Thoracic aorta (tissue), 2 donors: ENCODE data around the gene NRXN3. TPM values are rescaled to one million over a fixed set of nuclear protein-coding genes. Genes with fewer than 3 reads are reported as not detected.

Source experiments
- ATAC-seq: fragments of 150-250 bp; one replicate; pipeline ENCODE4 v1.8.0; 2017; ENCODE audit warnings: low read depth; ENCODE audit not compliant: insufficient number of reproducible peaks, low FRiP score
- DNase-seq: peaks from one replicate; pipeline ENCODE4 v3.0.0-alpha.2; 2020; ENCODE audit warnings: low spot score
- H3K27ac ChIP-seq, 2 donors: fragments of 200-600 bp; sonication (generic); 1 replicate in 1 of 2; 2 replicates in 1 of 2; pipeline ENCODE4 v1.5.1; 2016; ENCODE audit warnings: mild to moderate bottlenecking in 2 of 2, moderate library complexity in 2 of 2
- H3K27me3 ChIP-seq: fragments of 200-600 bp; sonication (generic); replicated peaks from 2 replicates; pipeline ENCODE4 v1.6.0; 2016; ENCODE audit warnings: mild to moderate bottlenecking; ENCODE audit not compliant: insufficient read depth
- H3K36me3 ChIP-seq: fragments of 200-600 bp; sonication (generic); one replicate; pipeline ENCODE4 v1.5.1; 2016
- H3K4me1 ChIP-seq, 2 donors: fragments of 200-600 bp; sonication (generic); 1 replicate in 1 of 2; 2 replicates in 1 of 2; pipeline versions ENCODE4 v1.5.1 to v1.6.0; 2016; ENCODE audit warnings: low read depth in 2 of 2, mild to moderate bottlenecking in 1 of 2; ENCODE audit not compliant: control insufficient read depth in 1 of 2
- H3K4me3 ChIP-seq: fragments of 200-600 bp; sonication (generic); 2 replicates; pipeline ENCODE4 v1.5.1; 2016; ENCODE audit warnings: mild to moderate bottlenecking
- H3K9me3 ChIP-seq: fragments of 200-600 bp; sonication (generic); 2 replicates; pipeline ENCODE4 v1.5.1; 2016
- total RNA-seq, 2 donors: library from RNA; depleted of rRNA; stranded (reverse); fragments of >200 nt; gene quantifications; one replicate each; pipeline versions ENCODE4 v1.1.0 to v1.2.3, GENCODE V29; 2016
- TF ChIP-seq, protein P1 (sequence below): fragments of 200-600 bp; sonication (generic); IDR thresholded peaks from one replicate; pipeline ENCODE4 v1.5.1; 2019; ENCODE audit warnings: antibody characterized with exemption

Gene NRXN3
- total RNA-seq, 2 donors from 2014 or later: 5.6 to 33.3 TPM

DNA sequence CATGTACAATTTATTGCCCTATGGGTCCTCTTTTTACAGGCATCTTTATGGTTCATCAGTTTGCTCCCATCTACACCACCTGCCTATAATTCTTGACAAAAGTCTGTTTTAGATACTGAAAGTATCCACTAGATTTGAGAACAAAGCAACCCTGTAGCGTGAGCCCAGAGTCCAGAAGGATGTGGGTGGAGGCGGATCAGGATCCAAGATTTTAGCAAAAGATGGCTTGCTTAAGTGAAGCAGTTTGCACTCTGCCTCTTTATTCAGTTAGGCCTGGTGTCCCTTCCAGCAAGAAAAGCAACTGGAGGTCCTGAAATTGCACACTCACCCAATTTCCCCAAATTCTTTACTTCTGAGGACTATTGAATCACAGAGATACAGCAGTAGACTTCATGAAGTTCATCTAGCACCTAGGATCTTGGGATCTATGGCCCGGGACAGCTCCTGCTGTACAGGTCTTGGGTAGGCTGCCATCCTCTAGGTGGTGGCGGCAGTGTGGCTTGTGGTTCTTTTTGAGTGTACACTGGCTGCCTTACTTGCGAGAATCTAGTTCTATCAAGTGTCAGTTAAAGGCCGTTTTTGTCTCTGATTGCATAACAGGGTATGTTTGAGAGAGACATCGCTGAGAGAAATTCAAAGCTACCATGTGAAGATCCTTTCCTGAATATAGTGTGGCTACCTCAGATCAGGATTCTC lies 873.2 kb downstream of the NRXN3 start:
- H3K9me3 ChIP-seq: peaks cover 9% of the 10 kb centered on the region
- TF ChIP-seq, protein P1, sequence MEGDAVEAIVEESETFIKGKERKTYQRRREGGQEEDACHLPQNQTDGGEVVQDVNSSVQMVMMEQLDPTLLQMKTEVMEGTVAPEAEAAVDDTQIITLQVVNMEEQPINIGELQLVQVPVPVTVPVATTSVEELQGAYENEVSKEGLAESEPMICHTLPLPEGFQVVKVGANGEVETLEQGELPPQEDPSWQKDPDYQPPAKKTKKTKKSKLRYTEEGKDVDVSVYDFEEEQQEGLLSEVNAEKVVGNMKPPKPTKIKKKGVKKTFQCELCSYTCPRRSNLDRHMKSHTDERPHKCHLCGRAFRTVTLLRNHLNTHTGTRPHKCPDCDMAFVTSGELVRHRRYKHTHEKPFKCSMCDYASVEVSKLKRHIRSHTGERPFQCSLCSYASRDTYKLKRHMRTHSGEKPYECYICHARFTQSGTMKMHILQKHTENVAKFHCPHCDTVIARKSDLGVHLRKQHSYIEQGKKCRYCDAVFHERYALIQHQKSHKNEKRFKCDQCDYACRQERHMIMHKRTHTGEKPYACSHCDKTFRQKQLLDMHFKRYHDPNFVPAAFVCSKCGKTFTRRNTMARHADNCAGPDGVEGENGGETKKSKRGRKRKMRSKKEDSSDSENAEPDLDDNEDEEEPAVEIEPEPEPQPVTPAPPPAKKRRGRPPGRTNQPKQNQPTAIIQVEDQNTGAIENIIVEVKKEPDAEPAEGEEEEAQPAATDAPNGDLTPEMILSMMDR: no peak
- no peak overlapping the region for H3K27ac ChIP-seq
- no peaks in the 10 kb centered on the region for H3K36me3 ChIP-seq
- no peaks in the 10 kb centered on the region for H3K4me1 ChIP-seq
- no peak for ATAC-seq
- no peaks in the 10 kb centered on the region for H3K27me3 ChIP-seq
- H3K4me3 ChIP-seq: no peak overlapping the region
- no peak for DNase-seq

DNA sequence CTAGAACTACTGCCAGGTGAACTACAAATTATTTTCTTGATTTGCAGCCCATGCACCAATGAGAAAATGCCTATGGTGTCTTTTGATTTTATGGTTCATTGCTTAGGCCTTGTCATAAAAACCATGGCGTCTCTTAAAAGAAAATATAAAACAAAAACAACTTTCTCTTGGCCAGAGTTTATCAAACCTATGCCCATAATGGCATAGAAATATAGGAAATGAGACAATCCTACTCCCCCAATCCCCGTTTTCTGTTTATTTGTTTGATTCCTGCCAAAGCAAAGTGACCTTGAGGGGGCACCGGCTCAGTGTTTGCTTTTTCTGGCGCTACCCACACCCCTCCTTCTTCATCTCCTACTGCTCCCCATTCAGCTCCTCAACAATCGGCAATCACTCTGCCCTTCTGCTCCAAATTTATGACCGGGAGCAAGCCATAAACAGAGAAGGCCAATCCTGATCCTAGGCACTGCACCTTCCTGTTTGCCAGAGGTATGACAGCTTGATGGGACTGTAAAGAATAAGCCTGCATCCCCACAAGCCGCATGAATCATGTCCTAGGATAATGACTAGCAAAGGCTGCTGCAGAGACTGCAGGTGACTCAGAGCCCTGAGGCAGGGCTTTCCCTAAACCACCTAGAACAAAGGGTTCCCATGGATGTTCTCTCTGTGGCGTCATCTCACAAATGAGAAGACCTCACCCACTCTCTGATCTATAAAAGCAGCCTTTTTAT lies 874.9 kb downstream of the NRXN3 start:
- Histone ChIP-seq H3K27me3 (no peaks in the 10 kb centered on the region), H3K27ac (no peak overlapping the region), H3K4me1 (no peaks in the 10 kb centered on the region), H3K9me3 (peaks cover 9% of the 10 kb centered on the region), H3K36me3 (no peaks in the 10 kb centered on the region), H3K4me3 (no peak overlapping the region)
- TF ChIP-seq, protein P1: no peak
- ATAC-seq: no peak
- DNase-seq: no peak

DNA sequence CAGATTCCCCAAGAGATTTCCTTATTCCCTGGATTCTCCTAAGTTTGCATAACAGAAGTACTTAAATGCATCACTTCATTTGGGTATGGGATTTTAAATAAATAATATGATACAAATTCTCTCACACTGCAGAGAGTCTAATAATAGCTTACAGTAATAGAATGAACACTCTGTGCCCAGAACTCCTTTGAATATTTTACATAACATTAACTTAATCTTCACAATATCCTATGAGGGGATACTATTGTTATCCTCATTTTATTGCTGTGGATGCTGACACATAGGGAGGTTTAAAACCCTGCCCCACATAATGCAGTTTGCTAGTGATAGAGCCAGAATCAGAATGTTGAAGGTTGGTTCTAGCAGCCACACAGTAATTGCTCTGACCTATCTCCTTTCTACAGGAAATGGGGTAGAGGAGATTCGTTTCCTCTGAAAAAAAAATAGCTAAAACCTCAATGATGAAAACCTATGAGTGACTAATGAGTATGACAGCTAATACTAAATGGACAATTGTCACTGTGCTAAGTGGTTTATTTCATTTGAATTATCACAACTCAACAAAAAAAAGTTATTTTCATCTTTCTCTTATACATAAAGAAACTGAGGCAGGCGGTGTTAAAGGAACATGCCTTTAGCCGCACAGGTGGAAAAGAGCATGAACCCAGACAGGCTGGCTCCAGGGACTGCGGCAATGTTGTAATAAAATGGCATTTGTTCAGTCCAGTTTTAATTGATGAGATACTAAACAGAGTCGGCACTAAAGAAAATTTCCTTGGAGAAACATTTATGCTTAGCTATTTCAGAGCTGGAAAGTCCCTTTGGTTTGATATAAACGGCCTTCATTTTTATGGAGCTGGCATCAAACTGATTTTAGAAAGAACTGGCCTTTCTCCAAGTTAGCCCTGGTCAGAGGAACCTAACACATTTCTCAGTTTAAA lies 880.9 kb downstream of the NRXN3 start:
- Histone ChIP-seq H3K27ac (no peak overlapping the region), H3K27me3 (no peaks in the 10 kb centered on the region), H3K9me3 (no peaks in the 10 kb centered on the region), H3K36me3 (no peaks in the 10 kb centered on the region), H3K4me1 (peaks cover 0 to 16% of the 10 kb centered on the region in 2 donors), H3K4me3 (peak overlapping the region; percentile 31)
- ATAC-seq: no peak
- no peak for DNase-seq
- TF ChIP-seq, protein P1: no peak

DNA sequence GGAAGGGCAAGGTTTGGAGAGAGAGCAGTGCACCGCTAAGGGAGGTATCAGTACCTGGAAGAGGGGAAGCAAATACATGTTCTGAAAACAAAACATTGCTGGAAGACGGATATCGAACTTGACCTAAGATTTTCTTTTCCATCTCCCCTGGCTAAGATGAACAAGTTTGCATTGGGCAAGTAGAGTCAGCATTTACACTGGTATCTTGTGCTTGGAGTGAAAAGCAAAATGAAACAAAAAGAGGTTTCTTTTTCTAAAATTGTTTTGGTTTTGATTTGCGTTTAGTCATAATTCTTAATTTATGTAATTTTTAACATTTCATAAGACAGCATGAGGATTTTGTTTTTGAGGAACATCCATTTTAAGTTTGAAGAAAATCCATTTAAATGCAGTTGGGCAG lies 881.6 kb downstream of the NRXN3 start:
- TF ChIP-seq, protein P1: no peak
- Histone ChIP-seq H3K4me1 (peaks cover 0 to 16% of the 10 kb centered on the region in 2 donors), H3K27ac (no peak overlapping the region), H3K4me3 (peak overlapping the region; percentile 31), H3K27me3 (no peaks in the 10 kb centered on the region), H3K36me3 (no peaks in the 10 kb centered on the region), H3K9me3 (no peaks in the 10 kb centered on the region)
- no peak for ATAC-seq
- no peak for DNase-seq

DNA sequence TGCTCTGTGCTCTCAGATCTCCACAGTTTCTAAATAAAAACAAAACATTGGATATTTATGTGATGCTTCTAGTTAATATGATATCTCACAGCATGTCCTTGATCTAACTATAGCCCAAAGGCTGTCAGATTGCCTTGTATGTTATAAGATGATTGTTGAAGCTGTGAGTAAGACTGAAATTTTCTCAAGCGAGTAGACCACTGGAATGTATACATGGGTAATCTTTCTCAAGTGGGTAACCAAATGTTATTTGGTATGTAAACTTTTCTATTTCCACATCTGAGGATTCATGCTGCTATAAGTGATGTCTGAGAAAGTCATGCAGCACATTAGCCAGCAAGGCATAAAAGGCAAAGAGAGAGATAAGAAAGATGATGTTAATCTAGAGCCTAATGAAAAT lies 886.7 kb downstream of the NRXN3 start:
- no peak for ATAC-seq
- H3K4me3 ChIP-seq: no peak overlapping the region

More for the DNA sequence above, 886.7 kb downstream of the NRXN3 start:
- H3K27ac ChIP-seq: no peak overlapping the region
- DNase-seq: no peak
- H3K9me3 ChIP-seq: no peaks in the 10 kb centered on the region
- no peaks in the 10 kb centered on the region for H3K36me3 ChIP-seq
- peaks cover 0 to 2% of the 10 kb centered on the region in 2 donors for H3K4me1 ChIP-seq
- H3K27me3 ChIP-seq: no peaks in the 10 kb centered on the region
- TF ChIP-seq, protein P1: no peak
